ENCODE results near the gene TRIB2.

Gene TRIB2

DNA sequence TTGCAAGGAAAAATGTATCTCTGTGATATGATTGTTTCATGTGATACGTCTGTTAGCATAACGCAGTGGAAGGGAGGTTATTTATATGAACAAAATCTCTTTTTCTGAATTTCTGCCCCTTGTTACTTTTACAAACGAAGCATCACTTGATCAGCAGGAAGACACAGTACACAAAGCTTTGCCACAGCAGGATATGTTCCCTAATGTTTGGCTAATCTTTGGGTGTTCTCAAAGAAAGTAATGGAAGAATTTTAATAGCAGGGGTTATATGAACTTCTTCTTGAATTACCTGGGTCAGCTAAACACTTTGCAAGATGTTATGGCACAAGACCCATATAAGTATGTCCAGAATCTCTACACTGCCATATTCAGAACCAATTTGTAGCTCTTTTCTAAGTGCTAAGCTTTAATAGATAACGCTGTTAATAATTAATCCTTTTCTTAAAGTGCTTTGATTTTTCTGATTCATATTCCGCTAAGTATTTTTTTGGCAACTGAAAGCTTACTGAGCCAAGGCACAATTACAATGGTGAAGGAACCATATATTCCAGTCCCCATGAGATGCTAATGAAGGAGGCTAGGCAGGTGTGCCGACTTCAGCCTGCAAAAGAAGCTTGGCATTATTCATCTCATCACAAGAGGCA lies 33.2 kb upstream of the TRIB2 start:
- TF ChIP-seq POLR2A (IDR thresholded peaks at IDR 0.05; ENCODE audit: low read depth, low read length) = no peak
- no peak for TF ChIP-seq POLR2AphosphoS5 (IDR thresholded peaks at IDR 0.05; ENCODE audit: low read depth, low read length)
- no peak for TF ChIP-seq TAF1 (IDR thresholded peaks at IDR 0.05; ENCODE audit: borderline replicate concordance, low read depth, low read length)
- no peak for DNase-seq (ENCODE audit: insufficient read length)
- FAIRE-seq = no peak

DNA sequence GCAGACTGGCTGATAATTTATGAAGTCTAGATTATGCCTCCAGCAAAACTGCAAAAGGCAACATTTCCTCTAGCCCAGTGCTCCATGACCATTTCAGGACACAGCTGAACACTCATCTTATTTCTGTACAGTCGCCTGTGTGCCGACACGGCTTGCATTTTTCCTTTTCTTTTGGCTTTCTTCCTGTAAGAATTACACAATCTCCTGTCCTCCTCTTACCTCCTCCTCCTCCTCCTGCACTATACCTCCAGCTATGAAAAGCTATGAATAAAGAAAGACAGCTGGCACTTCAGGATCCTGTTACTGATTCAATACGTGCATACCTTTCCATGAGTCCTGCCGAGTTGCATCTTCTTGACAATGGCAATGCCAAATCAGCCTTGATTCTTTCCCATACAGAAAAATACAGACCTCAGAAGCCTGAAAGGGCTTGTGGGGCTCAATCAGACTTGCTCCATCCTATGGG lies 32.2 kb upstream of the TRIB2 start:
- DNase-seq (ENCODE audit: insufficient read length) = no peak
- TF ChIP-seq POLR2AphosphoS5 (IDR thresholded peaks at IDR 0.05; ENCODE audit: low read depth, low read length) (no peak), POLR2A (IDR thresholded peaks at IDR 0.05; ENCODE audit: low read depth, low read length) (no peak), TAF1 (IDR thresholded peaks at IDR 0.05; ENCODE audit: borderline replicate concordance, low read depth, low read length) (no peak)
- FAIRE-seq = no peak

DNA sequence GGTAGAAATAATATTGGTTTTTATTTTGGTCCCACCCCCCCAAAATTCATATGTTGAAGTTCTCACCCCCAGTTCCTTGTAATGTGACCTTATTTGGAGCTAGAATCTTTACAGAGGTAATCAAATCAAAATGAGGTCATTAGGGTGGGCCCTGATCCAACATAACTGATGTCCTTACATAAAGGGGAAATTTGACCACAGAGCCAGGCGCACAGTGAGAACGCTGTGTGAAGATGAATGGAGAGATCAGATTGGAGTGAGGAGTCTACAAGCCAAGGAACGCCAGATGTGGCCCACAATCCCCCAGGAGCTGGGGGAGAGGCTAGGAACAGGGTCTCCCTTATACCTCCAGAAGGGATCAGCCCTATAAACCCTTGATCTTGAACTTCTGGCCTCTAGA lies 31.6 kb upstream of the TRIB2 start:
- FAIRE-seq = no peak
- no peak for DNase-seq (ENCODE audit: insufficient read length)
- TF ChIP-seq TAF1 (IDR thresholded peaks at IDR 0.05; ENCODE audit: borderline replicate concordance, low read depth, low read length) (no peak), POLR2A (IDR thresholded peaks at IDR 0.05; ENCODE audit: low read depth, low read length) (no peak), POLR2AphosphoS5 (IDR thresholded peaks at IDR 0.05; ENCODE audit: low read depth, low read length) (no peak)

DNA sequence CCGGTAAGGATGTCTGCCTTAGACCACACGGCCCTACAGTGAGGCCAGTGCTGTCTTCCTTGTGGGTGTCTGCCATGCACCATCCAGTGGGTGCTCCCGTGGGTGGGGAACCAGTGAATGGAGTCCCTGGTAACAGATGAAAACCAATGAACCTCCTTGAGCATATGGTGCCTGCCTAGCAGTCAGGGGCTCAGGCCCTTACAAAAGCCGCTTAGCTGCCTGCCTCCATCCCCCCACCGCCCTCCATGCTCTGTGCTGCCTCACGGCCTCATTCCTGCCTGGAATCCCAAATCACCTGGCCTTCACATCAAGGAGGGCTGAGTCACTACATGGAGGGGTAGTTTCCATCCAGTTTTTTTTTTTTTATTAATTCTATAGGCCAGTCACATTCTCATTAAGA lies 30.8 kb upstream of the TRIB2 start:
- no peak for DNase-seq (ENCODE audit: insufficient read length)
- TF ChIP-seq POLR2AphosphoS5 (IDR thresholded peaks at IDR 0.05; ENCODE audit: low read depth, low read length) = no peak
- TF ChIP-seq POLR2A (IDR thresholded peaks at IDR 0.05; ENCODE audit: low read depth, low read length) = no peak
- no peak for TF ChIP-seq TAF1 (IDR thresholded peaks at IDR 0.05; ENCODE audit: borderline replicate concordance, low read depth, low read length)
- FAIRE-seq = no peak

GRCh38 chr2:12686708-12687283 lies 29.9 kb upstream of the TRIB2 start:
- DNase-seq (ENCODE audit: insufficient read length) (no peak), FAIRE-seq (no peak)
- TF ChIP-seq POLR2A (IDR thresholded peaks at IDR 0.05; ENCODE audit: low read depth, low read length) (no peak), POLR2AphosphoS5 (IDR thresholded peaks at IDR 0.05; ENCODE audit: low read depth, low read length) (no peak), TAF1 (IDR thresholded peaks at IDR 0.05; ENCODE audit: borderline replicate concordance, low read depth, low read length) (no peak)

DNA sequence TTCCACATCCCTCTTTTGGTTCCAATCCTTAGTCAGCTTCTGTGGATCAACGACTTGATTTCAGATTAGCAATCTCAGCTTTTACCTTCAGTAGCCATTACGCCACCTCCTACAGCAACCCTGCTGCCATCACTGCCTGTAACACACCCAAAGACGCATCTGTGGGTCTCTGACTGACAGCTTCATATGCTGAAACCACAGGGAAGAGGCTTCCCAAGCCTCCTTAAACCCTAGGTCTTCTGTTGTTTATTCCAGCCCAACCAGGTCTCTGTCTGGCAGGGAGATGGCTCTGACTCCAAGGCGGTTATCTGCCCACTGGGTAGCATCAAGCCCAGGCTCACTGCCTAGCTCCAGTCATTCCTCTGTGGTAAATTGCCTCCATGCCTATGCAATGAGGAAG lies 28.6 kb upstream of the TRIB2 start:
- DNase-seq (ENCODE audit: insufficient read length) = no peak
- TF ChIP-seq POLR2AphosphoS5 (IDR thresholded peaks at IDR 0.05; ENCODE audit: low read depth, low read length) (no peak), POLR2A (IDR thresholded peaks at IDR 0.05; ENCODE audit: low read depth, low read length) (no peak), TAF1 (IDR thresholded peaks at IDR 0.05; ENCODE audit: borderline replicate concordance, low read depth, low read length) (no peak)
- no peak for FAIRE-seq

GRCh38 chr2:12688893-12689292 lies 27.8 kb upstream of the TRIB2 start:
- FAIRE-seq = no peak
- no peak for TF ChIP-seq POLR2AphosphoS5 (IDR thresholded peaks at IDR 0.05; ENCODE audit: low read depth, low read length)
- no peak for TF ChIP-seq TAF1 (IDR thresholded peaks at IDR 0.05; ENCODE audit: borderline replicate concordance, low read depth, low read length)
- TF ChIP-seq POLR2A (IDR thresholded peaks at IDR 0.05; ENCODE audit: low read depth, low read length) = no peak
- DNase-seq (ENCODE audit: insufficient read length) = no peak

- FAIRE-seq = no peak
- no peak for DNase-seq (ENCODE audit: insufficient read length)
- TF ChIP-seq TAF1 (IDR thresholded peaks at IDR 0.05; ENCODE audit: borderline replicate concordance, low read depth, low read length) = no peak
- TF ChIP-seq POLR2AphosphoS5 (IDR thresholded peaks at IDR 0.05; ENCODE audit: low read depth, low read length) = no peak
- no peak for TF ChIP-seq POLR2A (IDR thresholded peaks at IDR 0.05; ENCODE audit: low read depth, low read length)
Measured at GRCh38 chr2:12693509-12693908, 23.2 kb upstream of the TRIB2 start.

GRCh38 chr2:12694990-12695774 lies 21.6 kb upstream of the TRIB2 start:
- TF ChIP-seq POLR2AphosphoS5 (IDR thresholded peaks at IDR 0.05; ENCODE audit: low read depth, low read length) (no peak), TAF1 (IDR thresholded peaks at IDR 0.05; ENCODE audit: borderline replicate concordance, low read depth, low read length) (no peak), POLR2A (IDR thresholded peaks at IDR 0.05; ENCODE audit: low read depth, low read length) (no peak)
- DNase-seq (ENCODE audit: insufficient read length) = no peak
- no peak for FAIRE-seq

DNA sequence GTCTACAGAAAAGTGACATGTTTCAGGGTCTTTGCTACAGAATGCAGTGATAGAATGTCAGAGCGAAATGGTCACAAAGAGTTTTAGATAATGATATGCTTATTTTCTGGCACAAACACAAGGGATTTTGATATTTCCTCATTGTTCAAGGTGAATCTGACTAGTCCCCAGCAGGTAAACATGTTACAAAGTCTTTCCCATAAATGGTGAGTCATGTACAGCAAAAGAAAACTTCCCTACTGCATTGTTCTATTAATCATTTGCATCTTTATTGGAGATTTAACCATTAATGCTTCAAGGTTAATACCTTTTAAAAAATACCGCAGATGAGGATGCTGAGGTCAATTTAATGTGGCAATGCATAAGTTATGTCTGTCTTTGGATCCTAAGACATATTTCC lies 19.1 kb upstream of the TRIB2 start:
- DNase-seq (ENCODE audit: insufficient read length) (no peak), FAIRE-seq (no peak)
- TF ChIP-seq POLR2AphosphoS5 (IDR thresholded peaks at IDR 0.05; ENCODE audit: low read depth, low read length) (no peak), POLR2A (IDR thresholded peaks at IDR 0.05; ENCODE audit: low read depth, low read length) (no peak), TAF1 (IDR thresholded peaks at IDR 0.05; ENCODE audit: borderline replicate concordance, low read depth, low read length) (no peak)

- FAIRE-seq (no peak), DNase-seq (ENCODE audit: insufficient read length) (no peak)
- TF ChIP-seq POLR2AphosphoS5 (IDR thresholded peaks at IDR 0.05; ENCODE audit: low read depth, low read length) = no peak
- no peak for TF ChIP-seq POLR2A (IDR thresholded peaks at IDR 0.05; ENCODE audit: low read depth, low read length)
- TF ChIP-seq TAF1 (IDR thresholded peaks at IDR 0.05; ENCODE audit: borderline replicate concordance, low read depth, low read length) = no peak
Measured at GRCh38 chr2:12700989-12701388, 15.7 kb upstream of the TRIB2 start.

All from GM12892 (cell line).